Neural crest cell (in vitro differentiated cells): ENCODE measurements around the gene ITM2C. TPM values are rescaled to one million over a fixed set of nuclear protein-coding genes. Genes with fewer than 3 reads are reported as not detected.

Experiments used
- DNase-seq: peaks from one replicate; pipeline ENCODE4 v3.0.0; 2021; ENCODE audit warnings: low read depth, mixed read lengths, low spot score
- H3K27ac Mint-ChIP-seq: one replicate; pipeline ENCODE4 v1.8.0; 2021; ENCODE audit warnings: mild to moderate bottlenecking, mixed read lengths; ENCODE audit not compliant: unreplicated experiment
- H3K27me3 Mint-ChIP-seq: 2 replicates; pipeline ENCODE4 v1.8.0; 2021; ENCODE audit warnings: low read depth, mild to moderate bottlenecking, mixed read lengths
- H3K36me3 Mint-ChIP-seq: 2 replicates; pipeline ENCODE4 v1.8.0; 2021; ENCODE audit warnings: low read depth, mild to moderate bottlenecking, mixed read lengths
- H3K4me1 Mint-ChIP-seq: 2 replicates; pipeline ENCODE4 v1.8.0; 2021; ENCODE audit warnings: mixed read lengths
- H3K4me3 Mint-ChIP-seq: one replicate; pipeline ENCODE4 v1.8.0; 2021; ENCODE audit warnings: mild to moderate bottlenecking, mixed read lengths
- H3K9me3 Mint-ChIP-seq: 2 replicates; pipeline ENCODE4 v1.8.0; 2021; ENCODE audit warnings: mixed read lengths
- long read RNA-seq: library from polyadenylated mRNA; unstranded; transcript quantifications from one replicate; pipeline ENCODE4 v2.0.0, GENCODE V29; 2020
- total RNA-seq: library from RNA; stranded (reverse); gene quantifications from 2 replicates; pipeline ENCODE4 v1.2.1, GENCODE V29; 2021
- TF ChIP-seq, protein P1 (sequence below): fragments of 200-600 bp; sonication (generic); conservative IDR thresholded peaks from 2 replicates; pipeline ENCODE4 v1.5.0; 2021; ENCODE audit warnings: antibody characterized with exemption, mild to moderate bottlenecking

ITM2C gene, protein sequence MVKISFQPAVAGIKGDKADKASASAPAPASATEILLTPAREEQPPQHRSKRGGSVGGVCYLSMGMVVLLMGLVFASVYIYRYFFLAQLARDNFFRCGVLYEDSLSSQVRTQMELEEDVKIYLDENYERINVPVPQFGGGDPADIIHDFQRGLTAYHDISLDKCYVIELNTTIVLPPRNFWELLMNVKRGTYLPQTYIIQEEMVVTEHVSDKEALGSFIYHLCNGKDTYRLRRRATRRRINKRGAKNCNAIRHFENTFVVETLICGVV
- total RNA-seq = 106 TPM in 2 replicates
- long read RNA-seq, transcript ITM2C-202 (6 exons, 2,078 nt) = major isoform, 7 of 12 reads
- long read RNA-seq, partial matches to known transcripts = 2 of 12 reads
- long read RNA-seq, other reads (novel, unspliced or antisense) = 1 of 12 reads

DNA sequence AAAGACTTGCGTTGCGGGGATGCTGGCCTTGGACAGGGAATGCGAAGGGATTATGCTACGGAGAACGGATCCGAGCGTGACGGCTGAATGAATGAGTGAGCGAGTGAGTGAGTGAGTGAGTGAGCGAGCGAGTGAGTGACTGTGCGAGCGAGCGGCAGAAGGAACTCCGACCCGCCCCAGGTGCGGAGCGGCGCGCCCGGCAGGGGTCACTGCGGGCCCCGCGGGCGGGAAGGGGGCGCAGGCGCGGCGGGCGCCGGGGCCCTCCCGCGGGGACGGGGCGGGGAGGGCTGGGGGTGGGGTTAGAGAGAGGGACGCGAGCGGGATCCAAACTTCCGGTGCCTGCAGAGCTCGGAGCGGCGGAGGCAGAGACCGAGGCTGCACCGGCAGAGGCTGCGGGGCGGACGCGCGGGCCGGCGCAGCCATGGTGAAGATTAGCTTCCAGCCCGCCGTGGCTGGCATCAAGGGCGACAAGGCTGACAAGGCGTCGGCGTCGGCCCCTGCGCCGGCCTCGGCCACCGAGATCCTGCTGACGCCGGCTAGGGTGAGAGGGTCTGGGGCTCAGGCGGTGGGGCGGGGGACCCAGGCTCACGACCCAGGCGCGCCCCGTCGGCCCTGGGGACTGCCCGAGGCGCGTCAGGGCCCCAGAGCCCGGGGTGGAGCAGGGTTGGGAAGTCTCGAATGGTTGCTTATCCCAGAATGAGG, at the start of gene ITM2C:
TSS of gene ITM2C (plus strand) at position 338 of the 702 bp plus-strand sequence. CDS start at position 422, 84 bp downstream.
- TF ChIP-seq, protein P1, sequence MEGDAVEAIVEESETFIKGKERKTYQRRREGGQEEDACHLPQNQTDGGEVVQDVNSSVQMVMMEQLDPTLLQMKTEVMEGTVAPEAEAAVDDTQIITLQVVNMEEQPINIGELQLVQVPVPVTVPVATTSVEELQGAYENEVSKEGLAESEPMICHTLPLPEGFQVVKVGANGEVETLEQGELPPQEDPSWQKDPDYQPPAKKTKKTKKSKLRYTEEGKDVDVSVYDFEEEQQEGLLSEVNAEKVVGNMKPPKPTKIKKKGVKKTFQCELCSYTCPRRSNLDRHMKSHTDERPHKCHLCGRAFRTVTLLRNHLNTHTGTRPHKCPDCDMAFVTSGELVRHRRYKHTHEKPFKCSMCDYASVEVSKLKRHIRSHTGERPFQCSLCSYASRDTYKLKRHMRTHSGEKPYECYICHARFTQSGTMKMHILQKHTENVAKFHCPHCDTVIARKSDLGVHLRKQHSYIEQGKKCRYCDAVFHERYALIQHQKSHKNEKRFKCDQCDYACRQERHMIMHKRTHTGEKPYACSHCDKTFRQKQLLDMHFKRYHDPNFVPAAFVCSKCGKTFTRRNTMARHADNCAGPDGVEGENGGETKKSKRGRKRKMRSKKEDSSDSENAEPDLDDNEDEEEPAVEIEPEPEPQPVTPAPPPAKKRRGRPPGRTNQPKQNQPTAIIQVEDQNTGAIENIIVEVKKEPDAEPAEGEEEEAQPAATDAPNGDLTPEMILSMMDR = peak; percentile 58
- Mint-ChIP-seq H3K36me3 (no peaks in the 10 kb centered on the region), H3K27me3 (peaks cover 20% of the 10 kb centered on the region), H3K4me1 (peaks cover 40% of the 10 kb centered on the region), H3K27ac (peak within 1 kb of the TSS; percentile 87), H3K9me3 (no peaks in the 10 kb centered on the region), H3K4me3 (peak within 1 kb of the TSS; percentile 91)
- DNase-seq = peak; percentile 64

DNA sequence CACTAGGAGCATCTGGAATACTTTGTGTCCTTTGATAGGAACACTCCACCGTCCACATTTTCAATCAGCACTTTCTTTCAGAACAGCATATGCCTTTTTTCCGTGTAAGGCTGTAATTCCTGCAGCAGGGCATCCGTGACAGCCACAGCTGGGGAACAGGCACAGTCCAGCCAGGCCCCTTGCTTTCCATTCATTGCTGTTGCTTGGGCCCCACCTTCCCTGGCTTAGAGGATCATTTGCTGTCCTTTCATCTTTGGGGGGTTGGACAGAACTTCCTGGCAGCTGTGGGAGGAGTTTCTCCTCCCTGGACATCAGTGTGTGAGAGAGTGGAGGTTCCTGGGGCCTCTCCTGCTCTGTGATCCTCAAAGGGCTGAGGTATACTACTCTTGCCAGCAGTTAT, 49.7 kb upstream of the ITM2C start:
- H3K4me1 Mint-ChIP-seq = peaks cover 8% of the 10 kb centered on the region
- H3K27me3 Mint-ChIP-seq = no peaks in the 10 kb centered on the region
- DNase-seq = no peak
- H3K27ac Mint-ChIP-seq = no peak overlapping the region
- H3K4me3 Mint-ChIP-seq = no peak overlapping the region
- H3K36me3 Mint-ChIP-seq = peaks cover 2% of the 10 kb centered on the region
- TF ChIP-seq, protein P1 = no peak
- H3K9me3 Mint-ChIP-seq = no peaks in the 10 kb centered on the region

DNA sequence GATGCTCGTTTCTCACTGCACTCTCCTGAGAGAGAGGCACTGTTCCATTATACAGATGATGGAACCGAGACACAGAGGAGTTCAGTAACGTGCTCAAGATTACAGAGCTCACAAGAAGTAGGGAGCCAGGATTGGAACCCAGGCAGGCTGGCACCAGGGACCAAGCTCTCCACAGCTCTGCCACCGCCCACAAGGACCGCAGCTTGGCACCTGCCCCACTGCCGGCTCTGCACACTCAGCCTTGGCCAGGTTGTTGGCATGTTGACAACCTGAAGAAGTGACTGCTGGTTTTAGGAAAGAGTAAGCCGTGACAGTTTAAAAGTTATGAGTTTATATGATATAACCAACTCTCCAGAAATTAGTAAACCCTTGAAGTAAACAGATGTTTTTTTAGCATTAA, 48.0 kb upstream of the ITM2C start:
- TF ChIP-seq, protein P1 = no peak
- peaks cover 14% of the 10 kb centered on the region for H3K4me1 Mint-ChIP-seq
- H3K9me3 Mint-ChIP-seq = no peaks in the 10 kb centered on the region
- no peak overlapping the region for H3K27ac Mint-ChIP-seq
- no peak for DNase-seq
- no peaks in the 10 kb centered on the region for H3K27me3 Mint-ChIP-seq
- no peak overlapping the region for H3K4me3 Mint-ChIP-seq
- H3K36me3 Mint-ChIP-seq = peaks cover 2% of the 10 kb centered on the region

DNA sequence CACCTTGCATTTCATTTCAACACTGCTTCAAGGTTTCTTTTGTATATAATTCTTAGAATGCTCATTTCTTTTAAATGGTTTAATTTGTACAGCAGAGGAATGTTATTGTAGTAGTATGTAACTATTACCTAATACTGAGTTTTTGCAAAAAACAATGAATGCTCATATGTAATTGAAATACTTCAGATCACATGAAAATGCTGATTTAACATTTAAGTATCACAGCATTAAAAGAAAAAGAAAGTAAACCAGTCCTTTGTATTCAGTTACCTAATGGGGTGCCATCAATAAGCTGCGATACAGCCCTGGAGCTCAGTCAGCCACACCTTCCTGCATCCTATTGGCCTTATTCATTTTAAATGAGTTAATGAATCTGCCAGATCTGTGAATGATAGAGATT, 45.3 kb upstream of the ITM2C start:
- peaks cover 16% of the 10 kb centered on the region for H3K4me1 Mint-ChIP-seq
- TF ChIP-seq, protein P1 = no peak
- H3K36me3 Mint-ChIP-seq = peaks cover 2% of the 10 kb centered on the region
- no peak for DNase-seq
- no peak overlapping the region for H3K4me3 Mint-ChIP-seq
- no peak overlapping the region for H3K27ac Mint-ChIP-seq
- H3K27me3 Mint-ChIP-seq = no peaks in the 10 kb centered on the region
- H3K9me3 Mint-ChIP-seq = no peaks in the 10 kb centered on the region

DNA sequence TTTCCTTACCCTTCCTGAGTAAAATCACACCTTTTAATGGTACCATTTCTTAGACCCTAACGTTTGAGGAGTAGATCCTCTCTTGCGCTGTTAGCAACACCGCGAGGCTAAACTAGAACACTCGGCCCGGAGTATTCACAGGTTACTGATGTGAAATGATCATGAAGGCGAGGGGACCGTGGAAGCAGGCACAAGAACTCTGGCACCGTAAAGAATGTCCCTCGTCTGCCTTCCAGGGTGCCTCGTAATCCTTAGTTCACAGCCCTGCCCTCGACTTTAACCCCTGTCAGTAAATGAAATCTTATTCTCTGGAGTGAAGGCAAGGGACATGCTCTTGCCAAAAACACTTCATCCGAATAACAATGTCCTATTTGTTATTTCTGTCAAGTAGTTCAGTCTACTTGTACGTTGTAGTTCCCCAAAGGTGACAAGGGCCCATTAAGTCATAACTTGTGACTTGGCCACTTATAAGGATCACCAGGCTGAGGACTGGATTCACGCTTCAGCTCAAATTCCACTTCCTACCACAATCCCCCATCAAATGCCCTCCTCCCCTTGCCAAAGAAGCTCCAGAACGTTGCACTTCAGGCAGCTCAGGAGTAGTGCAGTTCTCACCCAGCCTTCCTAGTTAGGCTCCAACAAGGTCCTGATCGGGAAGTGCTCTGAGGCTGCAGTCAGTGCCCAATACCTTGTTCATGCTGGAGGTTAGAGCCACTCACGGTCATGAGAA, 43.3 kb upstream of the ITM2C start:
- no peak for DNase-seq
- H3K27me3 Mint-ChIP-seq = no peaks in the 10 kb centered on the region
- TF ChIP-seq, protein P1 = no peak
- H3K4me1 Mint-ChIP-seq = peaks cover 12% of the 10 kb centered on the region
- no peak overlapping the region for H3K27ac Mint-ChIP-seq
- H3K9me3 Mint-ChIP-seq = no peaks in the 10 kb centered on the region
- H3K36me3 Mint-ChIP-seq = peaks cover 2% of the 10 kb centered on the region
- H3K4me3 Mint-ChIP-seq = no peak overlapping the region
